NCI-H146 treated with DMSO at 0.1 percent for 48 hours (cell line): ENCODE results near the gene POU3F2.
A peak's percentile ranks its signal among the peaks of the same experiment; 100 is the strongest.

ENCODE experiments used
- DNase-seq: peaks from one replicate; lab custom pipeline; 2025; ENCODE audit not compliant: unreplicated experiment; lab: John Stamatoyannopoulos, UW

Gene POU3F2

GRCh38 chr6:98843271-98844243, 9.2 kb downstream of the POU3F2 start:
- no peak for DNase-seq

GRCh38 chr6:98844244-98845210, 10.2 kb downstream of the POU3F2 start:
- no peak for DNase-seq

- DNase-seq: peak; percentile 87
Measured at GRCh38 chr6:98845211-98846020, 11.0 kb downstream of the POU3F2 start.

GRCh38 chr6:98846021-98846380, 11.6 kb downstream of the POU3F2 start:
- no peak for DNase-seq

GRCh38 chr6:98847416-98847778, 13.0 kb downstream of the POU3F2 start:
- DNase-seq: no peak

- DNase-seq: no peak
Measured at GRCh38 chr6:98847779-98848538, 13.6 kb downstream of the POU3F2 start.

GRCh38 chr6:98848539-98849242, 14.3 kb downstream of the POU3F2 start:
- DNase-seq: no peak

GRCh38 chr6:98864497-98864896, 30.1 kb downstream of the POU3F2 start:
- no peak for DNase-seq

GRCh38 chr6:98871057-98871456, 36.7 kb downstream of the POU3F2 start:
- no peak for DNase-seq

- no peak for DNase-seq
Measured at GRCh38 chr6:98871821-98872220, 37.4 kb downstream of the POU3F2 start.

GRCh38 chr6:98875375-98875774, 41.0 kb downstream of the POU3F2 start:
- DNase-seq: no peak

- DNase-seq: no peak
Measured at GRCh38 chr6:98877250-98877649, 42.9 kb downstream of the POU3F2 start.

- no peak for DNase-seq
Measured at GRCh38 chr6:98880486-98880885, 46.1 kb downstream of the POU3F2 start.

GRCh38 chr6:98885330-98885729, 51.0 kb downstream of the POU3F2 start:
- DNase-seq: no peak

GRCh38 chr6:98887650-98888049, 53.3 kb downstream of the POU3F2 start:
- DNase-seq: no peak
